Right lobe of liver (tissue), 4 donors: ENCODE data around the gene METTL17.
A peak's percentile ranks its signal among the peaks of the same experiment; 100 is the strongest.

Experiments used
- CTCF ChIP-seq, 4 donors: fragments of 200-600 bp in 3 of 4; fragments of 450-650 bp in 1 of 4; IDR thresholded peaks; one replicate each; pipeline versions ENCODE4 v1.5.1 to v1.8.0; 2016 to 2022; ENCODE audit warnings: antibody characterized with exemption in 4 of 4, mild to moderate bottlenecking in 2 of 4
- POLR2A ChIP-seq: fragments of 450-650 bp; IDR thresholded peaks from one replicate; pipeline ENCODE4 v1.6.1; 2017; ENCODE audit warnings: antibody characterized with exemption, mild to moderate bottlenecking
- donor health status: DM: no; HTN: no; CAD: no.
- donor health status: DM: no; HTN: no; CAD: no.
- donor health status: DM: no; HTN: yes; CAD: no.

GRCh38 chr14:21024585-21025370 is 35.0 kb downstream of the METTL17 start, which contains the start of gene NDRG2:
- TF ChIP-seq CTCF (IDR thresholded peaks at IDR 0.05) (no peak), POLR2A (peak; percentile 56)
